ENCODE data around the gene FSD2. TPM values are rescaled to one million over a fixed set of nuclear protein-coding genes. Genes with fewer than 3 reads are reported as not detected.
A peak's percentile ranks its signal among the peaks of the same experiment; 100 is the strongest.

Gene FSD2
- total and polyA plus RNA-seq, 9 of the 15 experiments (the other 6 are each of a cell fraction or from before 2014, with no cell fraction given): 0.01 to 0.06 TPM; not detected in 7

DNA sequence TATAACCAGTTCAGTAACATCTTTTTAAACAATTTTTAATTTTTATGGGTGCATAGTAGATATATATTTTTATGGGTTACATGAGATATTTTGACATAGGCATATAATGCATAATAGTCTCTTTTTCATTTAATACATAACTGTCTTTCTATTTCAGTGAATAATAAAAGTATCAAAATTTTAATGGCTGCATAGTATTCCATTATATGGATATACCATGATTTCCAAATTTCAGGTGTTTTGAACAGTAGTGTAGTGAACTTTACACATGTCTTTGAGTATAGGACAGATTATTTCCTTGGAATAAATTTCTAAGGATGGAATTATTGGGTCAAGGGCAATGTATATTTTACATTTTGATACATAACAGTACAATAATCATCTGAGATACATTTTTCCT, 14.3 kb upstream of the FSD2 start:
- Histone ChIP-seq H3K27ac (ENCODE audit: extremely low read depth, low read depth, low read length) (no peak overlapping the region), H3K27me3 (ENCODE audit: control insufficient read depth in 2 of 2, insufficient read depth in 2 of 2, low read length in 2 of 2) (no peaks in the 10 kb centered on the region), H3K9me3 (replicated peaks; ENCODE audit: control insufficient read depth, insufficient read depth, low read depth, low read length) (0 out of 2 replicates have a peak, but pooled peaks cover 2% of the 10 kb centered on the region), H2AFZ (ENCODE audit: low read depth, low read length) (no peak overlapping the region), H3K4me1 (replicated peaks in 1 of 2; ENCODE audit: control insufficient read depth in 2 of 2, insufficient read depth in 2 of 2, low read length in 2 of 2) (no peaks in the 10 kb centered on the region), H3K79me2 (ENCODE audit: control insufficient read depth, insufficient read depth, low read length) (no peaks in the 10 kb centered on the region; the same call in 2 of the 3 replicates), H3K4me2 (ENCODE audit: insufficient read depth, low read length) (no peak overlapping the region), H4K20me1 (replicated peaks; ENCODE audit: control insufficient read depth, insufficient read depth, low read length) (no peaks in the 10 kb centered on the region), H3K9me1 (ENCODE audit: control insufficient read depth, insufficient read depth, low read length) (no peaks in the 10 kb centered on the region), H3K4me3 (no peak overlapping the region), H3K36me3 (ENCODE audit: control insufficient read depth, insufficient read depth, low read length) (peaks cover 79% of the 10 kb centered on the region), H3K9ac (ENCODE audit: insufficient read depth in 1 of 2, low read depth in 2 of 2, low read length in 2 of 2) (no peak overlapping the region)
- BruUV-seq (replicated peaks): no TSS peak
- TF ChIP-seq SIRT6 (IDR thresholded peaks at IDR 0.05; ENCODE audit: low read depth, low read length): no peak
- TF ChIP-seq ZNF146 (CRISPR knock-in tag; IDR thresholded peaks at IDR 0.05; ENCODE audit: unreplicated experiment): peak; percentile 67
- no peak for TF ChIP-seq NEUROD1 (IDR thresholded peaks at IDR 0.05; ENCODE audit: borderline replicate concordance, low read depth, low read length, partially characterized antibody)
- peak; percentile 54 for TF ChIP-seq RBM25 (IDR thresholded peaks at IDR 0.05; ENCODE audit: low read depth, low read length, severe bottlenecking)
- TF ChIP-seq MAFG (tag; conservative IDR thresholded peaks at IDR 0.05): 0 out of 2 replicates have a peak, but pooled peaks have one; percentile 9
- ATAC-seq (no peak), DNase-seq (ENCODE audit: extremely low read depth in 1 of 4, low spot score in 3 of 4) (no peak), FAIRE-seq (no peak)
- in situ Hi-C loops (cut with MboI): no loop called here
- CTCF ChIA-PET (ENCODE audit: low intra/inter-chr PET ratio): no interaction called here
- intact Hi-C loops (cut with micrococcal nuclease): no loop called here
- POLR2A ChIA-PET: no interaction called here

DNA sequence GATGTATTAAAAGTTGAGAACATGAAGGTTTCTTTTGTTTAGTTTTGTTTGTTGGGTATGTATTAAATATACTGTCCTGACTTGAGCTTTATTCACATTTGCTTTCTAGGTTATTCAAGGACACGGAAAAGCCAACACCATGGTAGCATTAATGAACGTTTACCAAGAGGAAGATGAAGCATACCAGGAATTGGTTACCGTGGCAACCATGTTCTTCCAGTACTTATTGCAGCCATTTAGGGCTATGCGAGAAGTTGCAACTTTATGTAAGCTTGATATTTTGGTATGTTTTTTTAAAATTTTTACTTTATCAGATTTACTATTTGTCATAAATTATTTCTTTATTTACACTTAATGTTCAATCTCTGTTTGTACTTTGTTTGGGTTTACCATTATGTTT, 7.1 kb upstream of the FSD2 start:
- 81% methylated on average over 4 of the region's 4 CpGs for WGBS (ENCODE audit: insufficient coverage, low coverage, missing lambda C conversion rate)
- no peaks in the 10 kb centered on the region for H3K27me3 ChIP-seq (ENCODE audit: control insufficient read depth in 2 of 2, insufficient read depth in 2 of 2, low read length in 2 of 2)
- no peak overlapping the region for H3K4me2 ChIP-seq (ENCODE audit: insufficient read depth, low read length)
- intact Hi-C loops (cut with micrococcal nuclease): loop anchor here (5.0 kb wide), 1 partner anchor 34 kb away; no protein-coding TSS in a partner anchor
- peaks cover 10 to 21% of the 10 kb centered on the region in 2 experiments; a peak in 4 of 5 replicates for H3K4me1 ChIP-seq (replicated peaks in 1 of 2; ENCODE audit: control insufficient read depth in 2 of 2, insufficient read depth in 2 of 2, low read length in 2 of 2)
- no peak for FAIRE-seq
- H3K36me3 ChIP-seq (ENCODE audit: control insufficient read depth, insufficient read depth, low read length): peaks cover 49% of the 10 kb centered on the region
- peaks cover 39% of the 10 kb centered on the region for H3K79me2 ChIP-seq (ENCODE audit: control insufficient read depth, insufficient read depth, low read length)
- no peaks in the 10 kb centered on the region for H3K9me3 ChIP-seq (replicated peaks; ENCODE audit: control insufficient read depth, insufficient read depth, low read depth, low read length)
- H3K4me3 ChIP-seq: no peak overlapping the region
- ChIA-PET CTCF (ENCODE audit: low intra/inter-chr PET ratio) (no interaction called here), POLR2A (interaction anchor here (1.1 to 1.4 kb wide), 2 partner anchors 10 to 16 kb away, joined by 3 read pairs; no protein-coding TSS in a partner anchor)
- in situ Hi-C loops (cut with MboI): no loop called here
- ATAC-seq: no peak
- no peak overlapping the region for H3K9ac ChIP-seq (ENCODE audit: insufficient read depth in 1 of 2, low read depth in 2 of 2, low read length in 2 of 2)
- no TSS peak for BruUV-seq (replicated peaks)
- DNase-seq (ENCODE audit: extremely low read depth in 1 of 4, low spot score in 3 of 4): no peak
- no peak overlapping the region for H3K27ac ChIP-seq (ENCODE audit: extremely low read depth, low read depth, low read length)
- TF ChIP-seq SMC3 (conservative IDR thresholded peaks at IDR 0.05; ENCODE audit: insufficient read depth, low read depth, low read length): no peak
- TF ChIP-seq RFX1 (IDR thresholded peaks at IDR 0.05): peak; percentile 90
- no peaks in the 10 kb centered on the region for H3K9me1 ChIP-seq (ENCODE audit: control insufficient read depth, insufficient read depth, low read length)
- no peak overlapping the region for H2AFZ ChIP-seq (ENCODE audit: low read depth, low read length)
- H4K20me1 ChIP-seq (replicated peaks; ENCODE audit: control insufficient read depth, insufficient read depth, low read length): 0 out of 2 replicates have a peak, but pooled peaks cover 2% of the 10 kb centered on the region
